Measurements from ENCODE around the gene UQCR11.
A peak's percentile ranks its signal among the peaks of the same experiment; 100 is the strongest.

The UQCR11 gene

DNA sequence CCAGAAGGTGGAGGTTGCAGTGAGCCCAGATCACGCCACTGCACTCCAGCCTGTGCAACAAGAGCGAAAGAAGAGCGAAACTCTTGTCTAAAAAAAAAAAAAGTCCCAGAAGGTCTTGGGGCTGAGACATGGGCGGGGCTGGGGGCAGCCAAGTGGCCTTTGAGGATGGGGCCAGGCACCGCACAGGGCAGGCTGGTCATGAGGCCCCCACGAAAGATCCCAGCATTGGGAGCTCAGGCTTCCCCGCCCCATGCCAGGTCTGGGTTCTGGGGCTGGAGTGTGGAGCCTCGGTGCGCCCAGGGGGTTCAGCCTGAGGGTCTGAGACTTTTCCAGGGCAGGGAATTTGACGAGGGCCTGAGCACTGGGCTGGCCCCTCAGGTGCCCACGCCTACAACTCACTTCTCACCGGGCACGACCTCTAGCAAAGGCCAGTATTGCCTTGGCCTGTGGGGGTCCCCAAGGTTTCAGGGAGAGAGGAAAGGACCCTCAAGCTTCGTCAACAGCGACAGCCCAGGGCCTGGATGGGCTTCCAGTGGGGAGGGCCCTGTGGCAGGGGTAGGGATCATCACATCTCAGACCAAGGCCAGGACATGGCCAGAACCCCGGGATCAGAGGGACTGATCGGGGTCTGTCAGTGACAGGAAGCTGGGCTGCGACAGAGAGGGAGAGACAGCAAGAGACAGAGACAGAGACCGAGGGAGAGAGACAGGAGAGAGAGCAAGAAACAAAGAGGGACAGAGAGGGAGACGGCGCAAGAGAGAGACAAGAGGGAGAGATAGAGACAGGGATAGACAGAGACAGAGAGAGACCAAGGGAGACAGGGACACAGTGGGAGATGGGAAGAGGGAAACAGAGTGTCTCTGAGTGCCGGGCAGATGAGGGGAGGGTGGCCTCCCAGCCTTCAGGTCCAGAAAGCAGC, 29.7 kb downstream of the UQCR11 start:
- H3K36me3 ChIP-seq (ENCODE audit: insufficient read depth, low read length): peaks cover 14% of the 10 kb centered on the region; the same call in 1 of the 2 replicates
- no peak overlapping the region for H3K27ac ChIP-seq
- no peaks in the 10 kb centered on the region for H3K9me3 ChIP-seq (ENCODE audit: low read depth, low read length)
- no peak overlapping the region for H3K4me3 ChIP-seq
- DNase-seq (ENCODE audit: low read depth, low spot score): no peak
- peak; percentile 29; the same call in 1 of the 2 replicates for TF ChIP-seq POLR2AphosphoS5 (IDR thresholded peaks at IDR 0.05; ENCODE audit: borderline replicate concordance, low read depth, low read length)
- TF ChIP-seq FOXP2 (optimal IDR thresholded peaks at IDR 0.05; ENCODE audit: control extremely low read depth, extremely low read length, insufficient read depth): no peak
- TF ChIP-seq EZH2 (IDR thresholded peaks at IDR 0.05): no peak
- H3K9ac ChIP-seq (ENCODE audit: insufficient read length): no peak overlapping the region

DNA sequence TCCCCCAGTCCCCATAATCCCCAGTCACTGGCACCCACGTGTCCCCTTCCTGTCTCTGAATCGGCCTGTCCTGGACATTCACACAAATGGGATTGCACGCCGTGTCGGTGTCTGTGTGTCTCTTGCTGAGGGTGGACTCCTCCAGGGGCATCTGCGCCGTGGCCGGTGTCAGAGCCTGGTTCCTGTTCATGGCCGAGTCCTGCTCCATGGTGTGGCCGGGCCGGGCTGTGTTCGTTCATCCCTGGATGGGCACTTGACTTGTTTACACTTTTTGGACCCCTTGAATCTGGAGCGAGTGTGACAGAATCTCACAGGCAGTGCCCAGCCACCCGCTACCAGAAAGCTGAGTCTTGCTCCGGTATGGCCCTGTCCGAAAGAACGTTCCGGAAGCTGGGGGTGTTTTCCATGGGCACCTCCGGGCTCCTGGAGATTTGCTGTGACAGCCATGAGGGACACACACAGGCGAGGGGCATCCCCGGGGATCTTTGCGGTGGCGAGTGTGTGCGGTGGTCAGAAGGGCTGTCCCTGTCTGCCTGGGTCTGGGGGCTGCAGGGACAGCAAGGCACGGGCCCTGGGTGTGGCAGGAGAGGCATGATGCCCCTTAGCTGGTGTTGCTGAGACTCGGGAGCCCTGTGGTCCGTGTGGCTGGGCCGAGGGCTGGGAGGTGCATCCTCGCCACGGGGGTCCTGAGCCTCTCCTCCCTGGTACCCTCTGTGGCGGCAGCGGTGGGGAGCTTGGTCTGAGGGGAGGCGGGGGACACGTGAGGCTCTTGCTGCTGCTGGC, 30.7 kb downstream of the UQCR11 start:
- Histone ChIP-seq H3K4me3 (no peak overlapping the region), H3K36me3 (ENCODE audit: insufficient read depth, low read length) (peaks cover 7% of the 10 kb centered on the region; the same call in 1 of the 2 replicates), H3K9me3 (ENCODE audit: low read depth, low read length) (no peaks in the 10 kb centered on the region), H3K27ac (no peak overlapping the region), H3K9ac (ENCODE audit: insufficient read length) (no peak overlapping the region)
- peak; percentile 26; the same call in 1 of the 2 replicates for TF ChIP-seq POLR2AphosphoS5 (IDR thresholded peaks at IDR 0.05; ENCODE audit: borderline replicate concordance, low read depth, low read length)
- no peak for TF ChIP-seq EZH2 (IDR thresholded peaks at IDR 0.05)
- no peak for DNase-seq (ENCODE audit: low read depth, low spot score)

GRCh38 chr19:1572795-1573194, 32.5 kb downstream of the UQCR11 start:
- no peak overlapping the region for H3K27ac ChIP-seq
- H3K36me3 ChIP-seq (ENCODE audit: insufficient read depth, low read length): peaks cover 3% of the 10 kb centered on the region; the same call in 1 of the 2 replicates
- TF ChIP-seq POLR2AphosphoS5 (IDR thresholded peaks at IDR 0.05; ENCODE audit: borderline replicate concordance, low read depth, low read length): no peak
- TF ChIP-seq FOXP2 (optimal IDR thresholded peaks at IDR 0.05; ENCODE audit: control extremely low read depth, extremely low read length, insufficient read depth): no peak
- no peak for TF ChIP-seq EZH2 (IDR thresholded peaks at IDR 0.05)
- H3K9me3 ChIP-seq (ENCODE audit: low read depth, low read length): no peaks in the 10 kb centered on the region
- no peak overlapping the region for H3K4me3 ChIP-seq
- no peak overlapping the region for H3K9ac ChIP-seq (ENCODE audit: insufficient read length)
- DNase-seq (ENCODE audit: low read depth, low spot score): no peak

DNA sequence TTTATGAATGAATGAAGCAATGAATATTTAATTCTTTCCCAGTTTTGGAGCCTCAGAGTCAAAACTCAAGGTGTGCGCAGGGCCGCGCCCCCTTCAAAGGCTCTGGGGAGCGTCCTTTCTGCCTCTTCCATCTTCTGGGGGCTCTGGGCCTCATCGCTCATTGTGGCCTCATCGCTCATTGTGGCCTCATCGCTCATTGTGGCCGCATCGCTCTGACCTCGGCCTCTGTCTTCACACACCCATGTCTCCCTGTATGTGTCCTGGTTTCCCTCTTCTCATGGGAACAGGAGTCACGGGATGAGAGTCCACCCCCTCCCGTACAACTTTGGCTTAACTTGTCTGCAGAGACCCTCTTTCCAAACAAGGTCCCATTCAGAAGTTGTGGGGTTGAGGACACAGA, 33.9 kb downstream of the UQCR11 start:
- H3K9ac ChIP-seq (ENCODE audit: insufficient read length): no peak overlapping the region
- H3K36me3 ChIP-seq (ENCODE audit: insufficient read depth, low read length): no peaks in the 10 kb centered on the region
- no peak for DNase-seq (ENCODE audit: low read depth, low spot score)
- no peak overlapping the region for H3K27ac ChIP-seq
- no peak overlapping the region for H3K4me3 ChIP-seq
- TF ChIP-seq EZH2 (IDR thresholded peaks at IDR 0.05) (no peak), FOXP2 (optimal IDR thresholded peaks at IDR 0.05; ENCODE audit: control extremely low read depth, extremely low read length, insufficient read depth) (no peak)
- no peaks in the 10 kb centered on the region for H3K9me3 ChIP-seq (ENCODE audit: low read depth, low read length)

- Histone ChIP-seq H3K9ac (ENCODE audit: insufficient read length) (no peak overlapping the region), H3K4me3 (no peak overlapping the region), H3K27ac (no peak overlapping the region), H3K9me3 (ENCODE audit: low read depth, low read length) (no peaks in the 10 kb centered on the region), H3K36me3 (ENCODE audit: insufficient read depth, low read length) (no peaks in the 10 kb centered on the region; the same call in 1 of the 2 replicates)
- TF ChIP-seq EZH2 (IDR thresholded peaks at IDR 0.05) (no peak), POLR2AphosphoS5 (IDR thresholded peaks at IDR 0.05; ENCODE audit: borderline replicate concordance, low read depth, low read length) (no peak), FOXP2 (optimal IDR thresholded peaks at IDR 0.05; ENCODE audit: control extremely low read depth, extremely low read length, insufficient read depth) (no peak)
- no peak for DNase-seq (ENCODE audit: low read depth, low spot score)
Observed at GRCh38 chr19:1570836-1571235, 34.4 kb downstream of the UQCR11 start.

DNA sequence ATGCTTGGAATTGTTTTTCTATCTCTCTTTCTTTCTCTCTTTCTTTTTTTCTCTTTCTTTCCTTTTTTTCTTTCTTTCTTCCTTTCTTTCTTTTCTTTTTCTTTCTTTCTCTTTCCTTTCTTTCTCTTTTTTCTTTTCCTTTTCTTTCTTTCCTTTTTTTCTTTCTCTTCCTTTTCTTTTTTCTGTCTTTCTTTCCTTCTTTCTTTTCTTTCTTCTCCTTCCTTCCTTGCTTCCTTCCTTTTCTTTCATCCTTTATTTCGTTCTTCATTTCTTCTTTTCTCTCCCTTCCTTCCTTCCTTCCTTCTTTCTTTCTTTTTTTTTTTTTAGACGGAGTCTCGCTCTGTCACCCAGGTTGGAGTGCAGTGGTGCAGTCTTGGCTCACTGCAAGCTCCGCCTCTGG, 35.3 kb downstream of the UQCR11 start:
- Histone ChIP-seq H3K9me3 (ENCODE audit: low read depth, low read length) (no peaks in the 10 kb centered on the region), H3K4me3 (no peak overlapping the region), H3K36me3 (ENCODE audit: insufficient read depth, low read length) (peaks cover 3% of the 10 kb centered on the region; the same call in 1 of the 2 replicates), H3K9ac (ENCODE audit: insufficient read length) (no peak overlapping the region), H3K27ac (no peak overlapping the region)
- DNase-seq (ENCODE audit: low read depth, low spot score): no peak
- TF ChIP-seq FOXP2 (optimal IDR thresholded peaks at IDR 0.05; ENCODE audit: control extremely low read depth, extremely low read length, insufficient read depth): no peak
- TF ChIP-seq POLR2AphosphoS5 (IDR thresholded peaks at IDR 0.05; ENCODE audit: borderline replicate concordance, low read depth, low read length): no peak

DNA sequence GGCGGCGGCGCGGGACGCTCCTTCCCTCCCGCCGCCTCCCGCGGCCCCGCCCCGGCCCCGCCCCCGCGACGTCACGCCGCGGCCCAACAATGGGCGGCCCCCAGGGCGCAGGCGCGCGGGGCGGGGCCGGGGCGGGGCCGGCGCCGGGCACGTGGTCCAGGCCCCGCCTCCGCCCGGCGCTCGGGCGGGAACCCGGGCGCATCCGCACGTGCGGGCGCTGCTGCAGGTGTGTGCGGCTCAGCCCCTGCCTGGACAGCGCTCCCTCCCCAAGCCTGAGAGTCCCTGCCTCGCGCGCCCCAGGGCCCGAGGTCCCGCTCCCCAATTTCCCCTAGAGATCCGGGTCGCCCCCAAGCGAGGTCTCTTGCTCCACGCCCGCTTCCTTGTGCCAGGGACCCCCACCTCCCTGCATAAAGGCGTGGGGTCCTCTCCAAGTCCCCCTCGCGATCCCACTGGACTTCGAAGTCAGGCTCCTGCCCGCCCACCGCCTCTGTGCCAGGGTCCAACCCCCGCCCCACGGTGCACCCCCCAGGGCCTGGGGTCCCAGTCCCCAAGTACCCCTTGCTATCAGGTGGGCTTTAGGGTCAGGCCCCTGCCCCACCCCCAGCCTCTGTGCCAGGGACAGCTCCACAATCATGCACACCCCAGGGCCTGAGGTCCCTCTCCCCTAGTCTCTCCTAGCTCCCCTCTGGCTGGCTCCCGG, 36.8 kb downstream of the UQCR11 start, which contains the start of gene MEX3D:
TSS of gene MEX3D (minus strand) at position 6 of the 700 bp plus-strand sequence. CDS start 267 bp downstream, outside the sequence.
- Histone ChIP-seq H3K9me3 (ENCODE audit: low read depth, low read length) (no peaks in the 10 kb centered on the region), H3K4me3 (peak within 1 kb of the TSS; percentile 90), H3K27ac (peak within 1 kb of the TSS; percentile 42; the same call in 1 of the 2 replicates), H3K9ac (ENCODE audit: insufficient read length) (peak within 1 kb of the TSS; percentile 89), H3K36me3 (ENCODE audit: insufficient read depth, low read length) (peaks cover 3% of the 10 kb centered on the region; the same call in 1 of the 2 replicates)
- TF ChIP-seq POLR2AphosphoS5 (IDR thresholded peaks at IDR 0.05; ENCODE audit: borderline replicate concordance, low read depth, low read length) (peak; percentile 60; the same call in 1 of the 2 replicates), FOXP2 (optimal IDR thresholded peaks at IDR 0.05; ENCODE audit: control extremely low read depth, extremely low read length, insufficient read depth) (no peak), EZH2 (IDR thresholded peaks at IDR 0.05) (no peak)
- no peak for DNase-seq (ENCODE audit: low read depth, low spot score)

Measured in SK-N-MC (cell line).